Measurements from ENCODE around the gene TAAR6.
"Not testable (repeated sequence)": the region's sequence is repeated elsewhere in the genome, so short reads cannot be mapped to it uniquely, and the experiment has no call there.

The TAAR6 gene

GRCh38 chr6:132590362-132590761 is 20.2 kb downstream of the TAAR6 start:
- no peak for DNase-seq (ENCODE audit: low read depth)

GRCh38 chr6:132592855-132593254 is 22.7 kb downstream of the TAAR6 start:
- DNase-seq (ENCODE audit: low read depth) = no peak

GRCh38 chr6:132596201-132596600 is 26.1 kb downstream of the TAAR6 start:
- no peak for DNase-seq (ENCODE audit: low read depth)

- peak; percentile 3 for DNase-seq (ENCODE audit: low read depth)
Observed at GRCh38 chr6:132598473-132598872, 28.4 kb downstream of the TAAR6 start.

- DNase-seq (ENCODE audit: low read depth) = not testable (repeated sequence)
Observed at GRCh38 chr6:132600900-132601299, 30.8 kb downstream of the TAAR6 start.

- DNase-seq (ENCODE audit: low read depth) = no peak
Observed at GRCh38 chr6:132604635-132605152, 34.6 kb downstream of the TAAR6 start.

GRCh38 chr6:132607544-132608233 is 37.6 kb downstream of the TAAR6 start:
- DNase-seq (ENCODE audit: low read depth) = no peak

- DNase-seq (ENCODE audit: low read depth) = no peak
Observed at GRCh38 chr6:132611616-132612015, 41.5 kb downstream of the TAAR6 start.

GRCh38 chr6:132612449-132613108 is 42.5 kb downstream of the TAAR6 start:
- DNase-seq (ENCODE audit: low read depth) = no peak

- DNase-seq (ENCODE audit: low read depth) = no peak
Observed at GRCh38 chr6:132614554-132614953, 44.4 kb downstream of the TAAR6 start.

GRCh38 chr6:132616677-132617076 is 46.6 kb downstream of the TAAR6 start:
- no peak for DNase-seq (ENCODE audit: low read depth)
